HepG2 (cell line): ENCODE measurements around the gene TOM1L1. TPM values are rescaled to one million over a fixed set of nuclear protein-coding genes. Genes with fewer than 3 reads are reported as not detected.

Source experiments
- ATF7 ChIP-seq, 2 experiments: fragments of 450-650 bp in 1 of 2; sonication (generic) in 1 of 2; formaldehyde crosslinking in 1 of 2; IDR thresholded peaks; 2 replicates each; pipeline versions ENCODE4 v1.4.0 to v1.6.1; 2016 to 2020; ENCODE audit warnings: antibody characterized with exemption in 1 of 2, mild to moderate bottlenecking in 1 of 2, missing genetic modification reagents in 1 of 2
- CEBPB ChIP-seq: IDR thresholded peaks from 2 replicates; pipeline ENCODE4 v1.6.1; 2011; ENCODE audit warnings: low read depth, low read length, improper control_type of control experiment, borderline replicate concordance
- EEA1 ChIP-seq: sonication (generic); formaldehyde crosslinking; IDR thresholded peaks from 2 replicates; pipeline ENCODE4 v1.5.1; 2020; ENCODE audit warnings: mild to moderate bottlenecking, missing genetic modification reagents, borderline replicate concordance
- EED ChIP-seq: sonication (generic); formaldehyde crosslinking; IDR thresholded peaks from 2 replicates; pipeline ENCODE4 v1.5.0; 2020; ENCODE audit warnings: mild to moderate bottlenecking, missing genetic modification reagents
- EP300 ChIP-seq, 3 experiments: sonication (generic) in 1 of 3; formaldehyde crosslinking in 1 of 3; IDR thresholded peaks; 2 replicates each; pipeline versions ENCODE4 v1.5.1 to v1.6.1; 2011 to 2020; ENCODE audit warnings: low read depth in 2 of 3, low read length in 2 of 3, borderline replicate concordance in 1 of 3, improper control_type of control experiment in 1 of 3, mild to moderate bottlenecking in 1 of 3, missing genetic modification reagents in 1 of 3, moderate library complexity in 1 of 3
- FOXP1 ChIP-seq, 2 experiments: fragments of 450-650 bp in 1 of 2; IDR thresholded peaks; 2 replicates each; pipeline ENCODE4 v1.6.1; 2017 to 2018; ENCODE audit warnings: antibody characterized with exemption in 1 of 2
- GMEB1 ChIP-seq: sonication (generic); formaldehyde crosslinking; IDR thresholded peaks from 2 replicates; pipeline ENCODE4 v1.5.1; 2020; ENCODE audit warnings: missing genetic modification reagents, mild to moderate bottlenecking, borderline replicate concordance
- NFATC3 ChIP-seq: sonication (generic); formaldehyde crosslinking; IDR thresholded peaks from 2 replicates; pipeline ENCODE4 v1.5.1; 2020; ENCODE audit warnings: mild to moderate bottlenecking, missing genetic modification reagents
- RERE ChIP-seq: IDR thresholded peaks from 2 replicates; pipeline ENCODE4 v1.6.1; 2016; ENCODE audit warnings: low read depth, missing genetic modification reagents, missing compliant biosample characterization
- SMAD3 ChIP-seq: sonication (generic); formaldehyde crosslinking; IDR thresholded peaks from 2 replicates; pipeline ENCODE4 v1.4.0; 2020; ENCODE audit warnings: missing genetic modification reagents
- U2AF1 ChIP-seq: fragments of 200-400 bp; formaldehyde crosslinking; optimal IDR thresholded peaks from 2 replicates; pipeline ENCODE3; 2017; ENCODE audit warnings: mild to moderate bottlenecking, low read depth, low read length
- XRCC5 ChIP-seq: fragments of 200-400 bp; formaldehyde crosslinking; optimal IDR thresholded peaks from 2 replicates; pipeline ENCODE3; 2017; ENCODE audit warnings: mild to moderate bottlenecking, low read length
- ZBTB25 ChIP-seq: IDR thresholded peaks from 2 replicates; pipeline ENCODE4 v1.6.1; 2018; ENCODE audit warnings: missing genetic modification reagents
- ZFAT ChIP-seq: sonication (generic); formaldehyde crosslinking; conservative IDR thresholded peaks from 2 replicates; pipeline ENCODE4 v1.8.1; 2023; ENCODE audit warnings: missing genetic modification reagents, inconsistent platforms
- ZFY ChIP-seq: sonication (generic); formaldehyde crosslinking; IDR thresholded peaks from 2 replicates; pipeline ENCODE4 v1.4.0; 2020; ENCODE audit warnings: missing genetic modification reagents
- ZNF552 ChIP-seq: sonication (generic); formaldehyde crosslinking; IDR thresholded peaks from 2 replicates; pipeline ENCODE4 v1.9.0; 2022; ENCODE audit warnings: missing genetic modification reagents, mild to moderate bottlenecking, borderline replicate concordance
- ZNF773 ChIP-seq: sonication (generic); formaldehyde crosslinking; IDR thresholded peaks from 2 replicates; pipeline ENCODE4 v1.4.0; 2020; ENCODE audit warnings: missing genetic modification reagents, borderline replicate concordance
- polyA plus RNA-seq, 8 experiments: library from polyadenylated mRNA; depleted of rRNA in 3 of 8; stranded (reverse) in 7 of 8; unstranded in 1 of 8; fragments of >200 nt; fragmentation: Illumina TruSeq in 4 of 8; extraction: Trizol in 4 of 8; gene quantifications; 2 replicates each; pipeline versions ENCODE4 v1.2.1 to v1.2.3, GENCODE V29; 2011 to 2016; ENCODE audit warnings: low read depth in 4 of 8, missing spikeins in 1 of 8, mixed read lengths in 1 of 8; ENCODE audit not compliant: insufficient read depth in 1 of 8
- total RNA-seq, 5 experiments: library from RNA; depleted of rRNA; stranded (reverse); fragments of >200 nt; fragmentation: Illumina TruSeq; extraction: Trizol; gene quantifications; 2 replicates each; pipeline ENCODE4 v1.2.3, GENCODE V29; 2016; ENCODE audit warnings: low read depth in 1 of 5

The TOM1L1 gene
- total and polyA plus RNA-seq, 2 of the 13 experiments (the other 11 are each of a cell fraction or from before 2014, with no cell fraction given), result 45.3 to 51.3 TPM

GRCh38 chr17:54947396-54947795 is 46.7 kb downstream of the TOM1L1 start (continued):
- no peak for TF ChIP-seq GMEB1 (CRISPR knock-in tag)
- TF ChIP-seq EEA1, result no peak
- TF ChIP-seq EP300 (IDR thresholded peaks at IDR 0.05; ENCODE audit: low read depth in 2 of 2, low read length in 2 of 2), result 0 out of 4 replicates have a peak, but pooled peaks of 1 of the 2 experiments have one; percentile 42
- no peak for TF ChIP-seq EP300 (CRISPR knock-in tag; IDR thresholded peaks at IDR 0.05; ENCODE audit: borderline replicate concordance)
- peak; percentile 93 for TF ChIP-seq CEBPB
- TF ChIP-seq ZNF552 (CRISPR knock-in tag), result no peak
- no peak for TF ChIP-seq FOXP1 (IDR thresholded peaks at IDR 0.05)
- TF ChIP-seq FOXP1 (CRISPR knock-in tag; IDR thresholded peaks at IDR 0.05), result no peak
- TF ChIP-seq U2AF1, result no peak
- no peak for TF ChIP-seq RERE (CRISPR knock-in tag)
- TF ChIP-seq EED (CRISPR knock-in tag), result no peak
- TF ChIP-seq SMAD3, result peak; percentile 43; the same call in 1 of the 2 replicates
- no peak for TF ChIP-seq ATF7 (IDR thresholded peaks at IDR 0.05)
- TF ChIP-seq ATF7 (CRISPR knock-in tag; IDR thresholded peaks at IDR 0.05), result no peak
- no peak for TF ChIP-seq NFATC3
- TF ChIP-seq ZFY (CRISPR knock-in tag), result no peak
- TF ChIP-seq ZFAT (CRISPR knock-in tag), result no peak
- no peak for TF ChIP-seq XRCC5
- no peak for TF ChIP-seq ZNF773
- TF ChIP-seq ZBTB25, result no peak
